ENCODE data around the gene PCDHGA1.
A peak's percentile ranks its signal among the peaks of the same experiment; 100 is the strongest.
"Not testable (repeated sequence)": the region's sequence is repeated elsewhere in the genome, so short reads cannot be mapped to it uniquely, and the experiment has no call there.

Gene PCDHGA1

DNA sequence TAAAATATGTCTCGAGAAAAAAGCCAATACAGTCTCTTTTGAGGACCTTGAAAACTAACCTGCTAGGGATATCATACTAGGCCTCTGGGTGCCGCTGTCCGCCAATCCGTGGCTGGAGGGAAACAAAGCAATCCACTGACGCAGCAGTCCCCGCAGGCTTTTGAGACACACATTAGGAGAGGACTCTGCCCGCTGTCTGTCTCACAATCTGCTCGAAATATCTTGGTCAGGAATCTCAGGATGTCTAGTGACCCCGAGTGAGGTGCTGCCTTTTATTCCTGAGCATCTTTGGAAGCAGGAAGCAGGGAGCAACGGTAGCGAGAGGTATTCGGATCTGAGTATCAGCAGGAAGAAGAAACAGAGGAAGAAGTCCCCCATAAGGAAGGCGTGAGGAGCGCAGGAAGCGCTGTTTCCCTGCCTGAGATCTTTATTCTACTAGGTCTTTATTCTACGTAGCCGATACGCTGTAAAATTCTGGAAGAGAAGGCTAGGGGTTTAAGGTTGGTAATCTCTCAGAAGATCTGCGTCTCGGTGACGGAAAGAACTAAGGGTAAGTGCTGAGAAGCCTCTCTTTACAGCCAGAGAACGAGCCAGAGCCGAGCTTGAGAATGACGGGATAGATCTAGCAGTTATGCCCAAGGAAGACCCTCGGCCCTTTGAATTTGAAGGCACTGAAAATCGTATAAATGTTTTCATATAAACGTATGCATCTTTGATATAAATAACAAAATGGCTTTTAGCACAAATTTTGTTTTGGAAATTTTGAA lies 4.0 kb upstream of the PCDHGA1 start:
- Histone ChIP-seq H3K4me1 (ENCODE audit: insufficient read depth, low read length) (no peaks in the 10 kb centered on the region), H3K27me3 (ENCODE audit: insufficient read depth, low read length) (no peaks in the 10 kb centered on the region), H3K9ac (ENCODE audit: low read depth, low read length) (peak overlapping the region; percentile 80), H3K9me3 (ENCODE audit: insufficient read depth, low read depth, low read length) (peaks cover 15% of the 10 kb centered on the region; the same call in 1 of the 2 replicates), H3K4me3 (ENCODE audit: low read length) (peak overlapping the region; percentile 65), H3K27ac (ENCODE audit: low read depth, low read length) (0 out of 2 replicates have a peak overlapping the region, but pooled peaks have one; percentile 49), H3K36me3 (ENCODE audit: insufficient read depth, low read length) (no peaks in the 10 kb centered on the region)
- WGBS: 74% methylated on average over 26 of the region's 27 CpGs

DNA sequence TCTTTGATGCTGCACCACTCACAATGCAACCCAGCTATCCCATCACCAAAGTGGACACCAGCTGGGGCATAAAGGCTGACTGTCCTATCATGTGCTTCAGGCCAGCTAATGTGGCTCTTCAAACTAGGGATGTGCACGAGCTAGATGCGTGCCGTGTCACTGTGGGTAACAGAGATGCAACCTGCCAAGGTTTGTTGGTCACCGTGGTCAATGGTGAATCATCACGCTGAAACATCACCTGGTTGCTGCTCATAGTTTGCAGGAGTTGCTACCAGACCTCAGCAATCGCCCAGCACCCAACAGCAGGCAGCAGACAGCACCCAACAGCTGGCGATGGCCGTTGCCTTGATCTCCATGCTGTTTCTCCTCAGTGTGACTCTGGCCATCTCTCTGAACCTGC lies 2.1 kb upstream of the PCDHGA1 start:
- H3K9me3 ChIP-seq (ENCODE audit: insufficient read depth, low read depth, low read length): peaks cover 27% of the 10 kb centered on the region; the same call in 1 of the 2 replicates
- H3K27ac ChIP-seq (ENCODE audit: low read depth, low read length): no peak overlapping the region
- no peak overlapping the region for H3K4me3 ChIP-seq (ENCODE audit: low read length)
- H3K9ac ChIP-seq (ENCODE audit: low read depth, low read length): no peak overlapping the region
- no peaks in the 10 kb centered on the region for H3K4me1 ChIP-seq (ENCODE audit: insufficient read depth, low read length)
- no peaks in the 10 kb centered on the region for H3K27me3 ChIP-seq (ENCODE audit: insufficient read depth, low read length)
- no peaks in the 10 kb centered on the region for H3K36me3 ChIP-seq (ENCODE audit: insufficient read depth, low read length)
- 93% methylated on average over 8 of the region's 8 CpGs for WGBS

DNA sequence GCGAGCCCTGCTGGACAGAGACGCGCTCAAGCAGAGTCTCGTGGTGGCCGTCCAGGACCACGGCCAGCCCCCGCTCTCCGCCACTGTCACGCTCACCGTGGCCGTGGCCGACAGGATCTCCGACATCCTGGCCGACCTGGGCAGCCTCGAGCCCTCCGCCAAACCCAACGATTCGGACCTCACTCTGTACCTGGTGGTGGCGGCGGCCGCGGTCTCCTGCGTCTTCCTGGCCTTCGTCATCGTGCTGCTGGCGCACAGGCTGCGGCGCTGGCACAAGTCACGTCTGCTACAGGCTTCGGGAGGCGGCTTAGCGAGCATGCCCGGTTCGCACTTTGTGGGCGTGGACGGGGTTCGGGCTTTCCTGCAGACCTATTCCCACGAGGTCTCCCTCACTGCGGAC lies 2.3 kb downstream of the PCDHGA1 start:
- not testable (repeated sequence) for H3K9ac ChIP-seq (ENCODE audit: low read depth, low read length); H3K4me1 ChIP-seq (ENCODE audit: insufficient read depth, low read length); H3K27me3 ChIP-seq (ENCODE audit: insufficient read depth, low read length); H3K4me3 ChIP-seq (ENCODE audit: low read length); H3K36me3 ChIP-seq (ENCODE audit: insufficient read depth, low read length); H3K27ac ChIP-seq (ENCODE audit: low read depth, low read length)
- peaks cover 29% of the 10 kb centered on the region; the same call in 1 of the 2 replicates for H3K9me3 ChIP-seq (ENCODE audit: insufficient read depth, low read depth, low read length)
- WGBS: 97% methylated on average over 38 of the region's 39 CpGs

DNA sequence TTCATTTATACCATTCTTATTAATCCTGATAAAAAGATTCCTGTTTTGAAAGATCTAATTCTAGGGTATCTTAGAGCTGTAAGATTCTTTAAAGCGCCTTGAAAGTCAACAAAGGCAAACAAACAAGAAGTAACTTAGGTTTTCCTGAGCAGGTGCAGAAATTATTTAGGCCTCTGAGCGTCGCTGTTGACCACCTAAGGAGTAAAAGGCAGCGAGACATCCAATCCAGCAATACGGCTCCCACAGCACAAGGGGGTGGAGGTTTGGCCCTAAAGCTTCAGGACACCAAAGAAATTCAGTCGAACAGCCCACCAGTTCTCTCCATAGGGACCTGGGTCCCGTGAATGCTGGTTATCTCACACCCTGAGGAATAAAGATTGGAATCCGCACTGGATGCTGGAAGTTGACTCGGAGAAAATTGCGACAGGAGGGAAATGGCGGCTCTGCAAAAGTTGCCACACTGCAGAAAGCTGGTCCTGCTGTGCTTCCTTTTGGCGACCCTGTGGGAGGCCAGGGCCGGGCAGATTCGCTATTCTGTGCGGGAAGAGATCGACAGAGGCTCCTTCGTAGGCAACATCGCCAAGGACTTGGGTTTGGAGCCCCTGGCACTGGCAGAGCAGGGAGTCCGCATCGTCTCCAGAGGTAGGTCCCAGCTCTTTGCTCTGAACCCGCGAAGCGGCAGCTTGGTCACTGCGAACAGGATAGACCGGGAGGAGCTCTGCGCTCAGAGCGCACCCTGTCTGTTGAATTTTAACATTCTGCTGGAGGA lies 8.4 kb downstream of the PCDHGA1 start, which contains the start of gene PCDHGA2:
Gene PCDHGA2 (plus strand): TSS at position 223 of the 769 bp plus-strand sequence.
- no peaks in the 10 kb centered on the region for H3K4me1 ChIP-seq (ENCODE audit: insufficient read depth, low read length)
- H3K9ac ChIP-seq (ENCODE audit: low read depth, low read length): no peak within 1 kb of the TSS
- H3K27ac ChIP-seq (ENCODE audit: low read depth, low read length): no peak within 1 kb of the TSS
- H3K4me3 ChIP-seq (ENCODE audit: low read length): no peak within 1 kb of the TSS
- peaks cover 17% of the 10 kb centered on the region for H3K9me3 ChIP-seq (ENCODE audit: insufficient read depth, low read depth, low read length)
- H3K27me3 ChIP-seq (ENCODE audit: insufficient read depth, low read length): no peaks in the 10 kb centered on the region
- 80% methylated on average over 27 of the region's 27 CpGs for WGBS
- no peaks in the 10 kb centered on the region for H3K36me3 ChIP-seq (ENCODE audit: insufficient read depth, low read length)

DNA sequence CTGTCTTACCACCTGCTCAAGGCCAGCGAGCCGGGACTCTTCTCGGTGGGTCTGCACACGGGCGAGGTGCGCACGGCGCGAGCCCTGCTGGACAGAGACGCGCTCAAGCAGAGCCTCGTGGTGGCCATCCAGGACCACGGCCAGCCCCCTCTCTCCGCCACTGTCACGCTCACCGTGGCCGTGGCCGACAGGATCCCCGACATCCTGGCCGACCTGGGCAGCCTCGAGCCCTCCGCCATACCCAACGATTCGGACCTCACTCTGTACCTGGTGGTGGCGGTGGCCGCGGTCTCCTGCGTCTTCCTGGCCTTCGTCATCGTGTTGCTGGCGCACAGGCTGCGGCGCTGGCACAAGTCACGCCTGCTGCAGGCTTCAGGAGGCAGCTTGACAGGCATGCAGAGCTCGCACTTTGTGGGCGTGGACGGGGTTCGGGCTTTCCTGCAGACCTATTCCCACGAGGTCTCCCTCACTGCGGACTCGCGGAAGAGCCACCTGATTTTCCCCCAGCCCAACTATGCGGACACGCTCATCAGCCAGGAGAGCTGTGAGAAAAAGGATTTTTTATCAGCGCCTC lies 10.6 kb downstream of the PCDHGA1 start:
- not testable (repeated sequence) for H3K4me1 ChIP-seq (ENCODE audit: insufficient read depth, low read length); H3K27ac ChIP-seq (ENCODE audit: low read depth, low read length); H3K9ac ChIP-seq (ENCODE audit: low read depth, low read length); H3K36me3 ChIP-seq (ENCODE audit: insufficient read depth, low read length); H3K27me3 ChIP-seq (ENCODE audit: insufficient read depth, low read length); H3K4me3 ChIP-seq (ENCODE audit: low read length)
- 96% methylated on average over 41 of the region's 45 CpGs for WGBS
- peaks cover 33% of the 10 kb centered on the region for H3K9me3 ChIP-seq (ENCODE audit: insufficient read depth, low read depth, low read length)

DNA sequence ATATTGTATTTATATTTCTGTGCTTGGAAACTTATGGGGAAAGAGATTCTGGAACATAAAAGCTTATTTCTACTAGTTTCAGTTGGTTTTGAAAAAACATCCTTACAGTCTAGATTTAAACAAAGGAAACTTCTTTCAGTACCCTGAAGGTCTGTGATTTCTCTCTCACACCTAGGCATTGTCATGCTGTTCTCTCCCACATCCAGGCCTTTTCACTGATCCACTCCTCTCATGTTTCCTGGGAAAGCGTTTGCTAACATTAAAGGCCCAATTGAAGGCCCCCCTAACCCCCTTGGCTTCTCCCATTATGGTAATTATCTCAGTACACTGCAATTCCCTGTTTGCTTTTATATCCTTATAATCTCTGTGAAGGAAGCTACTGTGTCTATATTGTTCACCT lies 12.5 kb downstream of the PCDHGA1 start:
- H3K9ac ChIP-seq (ENCODE audit: low read depth, low read length): no peak overlapping the region
- 76% methylated on average over 1 of the region's 1 CpG for WGBS
- peaks cover 39% of the 10 kb centered on the region for H3K9me3 ChIP-seq (ENCODE audit: insufficient read depth, low read depth, low read length)
- H3K27me3 ChIP-seq (ENCODE audit: insufficient read depth, low read length): no peaks in the 10 kb centered on the region; the same call in 1 of the 2 replicates
- H3K4me1 ChIP-seq (ENCODE audit: insufficient read depth, low read length): no peaks in the 10 kb centered on the region
- H3K27ac ChIP-seq (ENCODE audit: low read depth, low read length): no peak overlapping the region
- no peaks in the 10 kb centered on the region for H3K36me3 ChIP-seq (ENCODE audit: insufficient read depth, low read length)
- H3K4me3 ChIP-seq (ENCODE audit: low read length): no peak overlapping the region

DNA sequence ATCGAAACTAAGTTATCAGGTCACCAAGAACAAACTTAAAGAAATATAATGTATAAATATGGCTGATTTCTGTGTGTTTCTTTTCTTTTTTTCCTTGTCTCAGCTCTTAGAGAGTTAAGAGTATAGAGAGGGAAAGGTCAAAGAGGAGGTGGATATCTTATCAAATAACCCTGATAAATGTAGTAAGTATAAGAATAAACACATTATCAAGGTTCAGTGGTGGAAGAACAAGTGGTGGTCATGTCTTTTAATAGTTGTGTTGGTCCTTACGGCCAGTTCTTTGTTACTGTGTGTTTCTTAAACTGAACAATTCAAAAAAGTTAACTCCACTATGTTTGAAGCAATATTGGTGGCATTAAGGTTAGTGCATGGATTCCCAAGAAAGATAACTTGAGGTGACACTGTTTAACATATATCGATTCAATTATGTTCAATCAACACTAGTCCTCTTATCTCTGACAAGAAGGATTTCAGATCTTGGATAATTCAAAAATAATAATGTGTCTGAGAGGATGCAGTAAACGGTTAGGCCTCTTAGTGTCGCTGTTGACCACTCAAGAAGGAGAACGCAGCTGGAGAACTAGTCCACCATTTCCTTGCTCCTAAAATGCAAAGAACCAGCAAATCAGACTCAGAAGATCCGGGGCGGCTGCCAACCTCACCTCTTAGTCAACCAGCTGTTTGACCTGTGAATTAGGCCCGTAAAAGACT lies 13.1 kb downstream of the PCDHGA1 start, which contains the start of gene PCDHGA3:
Gene PCDHGA3 (plus strand): TSS at position 588 of the 711 bp plus-strand sequence. CDS start 205 bp downstream, outside the sequence.
- Histone ChIP-seq H3K36me3 (ENCODE audit: insufficient read depth, low read length) (no peaks in the 10 kb centered on the region), H3K27me3 (ENCODE audit: insufficient read depth, low read length) (no peaks in the 10 kb centered on the region; the same call in 1 of the 2 replicates), H3K4me1 (ENCODE audit: insufficient read depth, low read length) (no peaks in the 10 kb centered on the region), H3K4me3 (ENCODE audit: low read length) (peak within 1 kb of the TSS; percentile 58), H3K9ac (ENCODE audit: low read depth, low read length) (peak within 1 kb of the TSS; percentile 63), H3K9me3 (ENCODE audit: insufficient read depth, low read depth, low read length) (peaks cover 44% of the 10 kb centered on the region), H3K27ac (ENCODE audit: low read depth, low read length) (peak within 1 kb of the TSS; percentile 25; the same call in 1 of the 2 replicates)
- 40% methylated on average over 6 of the region's 9 CpGs for WGBS

DNA sequence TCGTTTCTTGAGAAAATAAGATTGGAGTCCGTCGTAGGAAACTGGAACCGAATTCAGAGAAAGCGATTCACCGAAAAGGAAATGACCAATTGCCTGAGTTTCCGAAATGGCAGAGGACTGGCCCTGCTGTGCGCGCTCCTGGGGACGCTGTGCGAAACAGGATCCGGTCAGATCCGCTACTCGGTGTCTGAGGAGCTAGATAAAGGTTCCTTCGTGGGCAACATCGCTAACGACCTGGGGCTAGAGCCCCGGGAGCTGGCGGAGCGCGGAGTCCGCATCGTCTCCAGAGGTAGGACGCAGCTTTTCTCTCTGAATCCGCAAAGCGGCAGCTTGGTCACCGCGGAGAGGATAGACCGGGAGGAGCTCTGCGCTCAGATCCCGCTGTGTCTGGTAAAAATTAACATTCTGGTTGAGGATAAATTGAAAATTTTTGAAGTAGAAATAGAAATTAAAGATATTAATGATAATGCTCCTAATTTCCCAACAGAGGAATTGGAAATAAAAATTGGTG lies 13.7 kb downstream of the PCDHGA1 start:
- Histone ChIP-seq H3K27me3 (ENCODE audit: insufficient read depth, low read length) (no peaks in the 10 kb centered on the region; the same call in 1 of the 2 replicates), H3K36me3 (ENCODE audit: insufficient read depth, low read length) (no peaks in the 10 kb centered on the region), H3K9ac (ENCODE audit: low read depth, low read length) (peak overlapping the region; percentile 63), H3K27ac (ENCODE audit: low read depth, low read length) (peak overlapping the region; percentile 25; the same call in 1 of the 2 replicates), H3K4me1 (ENCODE audit: insufficient read depth, low read length) (no peaks in the 10 kb centered on the region), H3K9me3 (ENCODE audit: insufficient read depth, low read depth, low read length) (peaks cover 43% of the 10 kb centered on the region), H3K4me3 (ENCODE audit: low read length) (peak overlapping the region; percentile 58)
- 60% methylated on average over 31 of the region's 31 CpGs for WGBS

DNA sequence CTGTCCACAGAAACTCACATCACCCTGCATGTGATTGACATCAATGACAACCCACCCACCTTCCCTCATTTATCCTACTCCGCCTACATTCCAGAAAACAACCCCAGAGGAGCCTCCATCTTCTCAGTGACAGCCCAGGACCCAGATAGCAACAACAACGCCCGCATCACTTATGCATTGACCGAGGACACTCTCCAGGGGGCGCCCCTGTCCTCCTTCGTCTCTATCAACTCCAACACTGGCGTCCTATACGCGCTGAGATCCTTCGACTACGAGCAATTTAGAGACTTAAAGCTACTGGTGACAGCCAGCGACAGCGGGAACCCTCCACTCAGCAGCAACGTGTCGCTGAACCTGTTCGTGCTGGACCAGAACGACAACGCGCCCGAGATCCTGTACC lies 15.0 kb downstream of the PCDHGA1 start:
- H3K27ac ChIP-seq (ENCODE audit: low read depth, low read length): no peak overlapping the region
- WGBS: 95% methylated on average over 20 of the region's 20 CpGs
- peaks cover 37% of the 10 kb centered on the region for H3K9me3 ChIP-seq (ENCODE audit: insufficient read depth, low read depth, low read length)
- H3K27me3 ChIP-seq (ENCODE audit: insufficient read depth, low read length): no peaks in the 10 kb centered on the region; the same call in 1 of the 2 replicates
- no peaks in the 10 kb centered on the region for H3K4me1 ChIP-seq (ENCODE audit: insufficient read depth, low read length)
- H3K4me3 ChIP-seq (ENCODE audit: low read length): no peak overlapping the region
- H3K9ac ChIP-seq (ENCODE audit: low read depth, low read length): no peak overlapping the region
- no peaks in the 10 kb centered on the region for H3K36me3 ChIP-seq (ENCODE audit: insufficient read depth, low read length)

DNA sequence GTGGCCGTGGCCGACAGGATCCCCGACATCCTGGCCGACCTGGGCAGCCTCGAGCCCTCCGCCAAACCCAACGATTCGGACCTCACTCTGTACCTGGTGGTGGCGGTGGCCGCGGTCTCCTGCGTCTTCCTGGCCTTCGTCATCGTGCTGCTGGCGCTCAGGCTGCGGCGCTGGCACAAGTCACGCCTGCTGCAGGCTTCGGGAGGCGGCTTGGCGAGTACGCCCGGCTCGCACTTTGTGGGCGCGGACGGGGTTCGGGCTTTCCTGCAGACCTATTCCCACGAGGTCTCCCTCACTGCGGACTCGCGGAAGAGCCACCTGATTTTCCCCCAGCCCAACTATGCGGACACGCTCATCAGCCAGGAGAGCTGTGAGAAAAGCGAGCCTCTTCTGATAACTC lies 15.7 kb downstream of the PCDHGA1 start:
- not testable (repeated sequence) for H3K27ac ChIP-seq (ENCODE audit: low read depth, low read length); H3K4me3 ChIP-seq (ENCODE audit: low read length); H3K27me3 ChIP-seq (ENCODE audit: insufficient read depth, low read length); H3K4me1 ChIP-seq (ENCODE audit: insufficient read depth, low read length); H3K36me3 ChIP-seq (ENCODE audit: insufficient read depth, low read length); H3K9ac ChIP-seq (ENCODE audit: low read depth, low read length)
- WGBS: 95% methylated on average over 27 of the region's 35 CpGs
- peaks cover 42% of the 10 kb centered on the region for H3K9me3 ChIP-seq (ENCODE audit: insufficient read depth, low read depth, low read length)

Measured in HUES64 (cell line).